Upper lobe of left lung (tissue), 4 donors: ENCODE data around the gene ELK4.

ENCODE experiments used
- POLR2AphosphoS5 ChIP-seq, 2 donors: sonication (generic); formaldehyde crosslinking; IDR thresholded peaks; one replicate each; pipeline ENCODE4 v1.5.1; 2017; ENCODE audit warnings: antibody characterized with exemption in 2 of 2
- TF ChIP-seq, protein P1 (sequence below), 6 experiments: fragments of 450-650 bp in 4 of 6; fragments of 200-600 bp in 2 of 6; sonication (generic) in 2 of 6; IDR thresholded peaks; one replicate each; pipeline ENCODE4 v1.5.1; 2016 to 2019; ENCODE audit warnings: antibody characterized with exemption in 6 of 6

DNA sequence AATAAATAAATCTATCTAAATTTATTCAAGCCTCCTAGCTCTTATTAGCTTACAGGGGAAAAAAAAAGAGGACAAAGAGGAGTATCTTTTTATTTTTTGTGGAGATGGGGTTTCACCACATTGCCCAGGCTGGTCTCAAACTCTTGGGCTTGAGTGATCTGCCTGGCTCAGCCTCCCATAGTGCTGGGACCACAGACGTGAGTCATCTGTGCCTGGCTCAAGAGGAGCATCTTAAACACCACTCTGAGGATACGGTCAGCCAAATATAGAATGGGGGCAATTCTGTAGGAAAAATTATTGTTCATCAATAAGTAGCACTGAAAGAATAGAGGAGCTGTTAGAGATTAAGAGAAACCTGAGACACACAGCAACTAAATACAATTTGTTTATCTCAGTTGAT, 24.4 kb upstream of the ELK4 start:
- no peak for TF ChIP-seq POLR2AphosphoS5 (IDR thresholded peaks at IDR 0.05)
- TF ChIP-seq, protein P1, sequence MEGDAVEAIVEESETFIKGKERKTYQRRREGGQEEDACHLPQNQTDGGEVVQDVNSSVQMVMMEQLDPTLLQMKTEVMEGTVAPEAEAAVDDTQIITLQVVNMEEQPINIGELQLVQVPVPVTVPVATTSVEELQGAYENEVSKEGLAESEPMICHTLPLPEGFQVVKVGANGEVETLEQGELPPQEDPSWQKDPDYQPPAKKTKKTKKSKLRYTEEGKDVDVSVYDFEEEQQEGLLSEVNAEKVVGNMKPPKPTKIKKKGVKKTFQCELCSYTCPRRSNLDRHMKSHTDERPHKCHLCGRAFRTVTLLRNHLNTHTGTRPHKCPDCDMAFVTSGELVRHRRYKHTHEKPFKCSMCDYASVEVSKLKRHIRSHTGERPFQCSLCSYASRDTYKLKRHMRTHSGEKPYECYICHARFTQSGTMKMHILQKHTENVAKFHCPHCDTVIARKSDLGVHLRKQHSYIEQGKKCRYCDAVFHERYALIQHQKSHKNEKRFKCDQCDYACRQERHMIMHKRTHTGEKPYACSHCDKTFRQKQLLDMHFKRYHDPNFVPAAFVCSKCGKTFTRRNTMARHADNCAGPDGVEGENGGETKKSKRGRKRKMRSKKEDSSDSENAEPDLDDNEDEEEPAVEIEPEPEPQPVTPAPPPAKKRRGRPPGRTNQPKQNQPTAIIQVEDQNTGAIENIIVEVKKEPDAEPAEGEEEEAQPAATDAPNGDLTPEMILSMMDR (IDR thresholded peaks at IDR 0.05) = no peak
